Kidney epithelial cell (primary cell): ENCODE data around the gene ANKRD61. TPM values are rescaled to one million over a fixed set of nuclear protein-coding genes. Genes with fewer than 3 reads are reported as not detected.
"Not testable (repeated sequence)": the region's sequence is repeated elsewhere in the genome, so short reads cannot be mapped to it uniquely, and the experiment has no call there.

ENCODE experiments used
- DNase-seq: peaks from one replicate; pipeline ENCODE4 v3.0.0-alpha.2; 2010; ENCODE audit warnings: low read depth
- H3K27me3 ChIP-seq: 2 replicates; pipeline ENCODE4 v1.6.0; 2011; ENCODE audit warnings: low read length; ENCODE audit not compliant: control insufficient read depth, insufficient read depth
- H3K36me3 ChIP-seq: 2 replicates; pipeline ENCODE4 v1.5.1; 2011; ENCODE audit warnings: low read length; ENCODE audit not compliant: control insufficient read depth, insufficient read depth
- H3K4me3 ChIP-seq: 2 replicates; pipeline ENCODE4 v1.5.1; 2011; ENCODE audit warnings: low read depth, mild to moderate bottlenecking, control low read depth, low read length
- total RNA-seq: library from RNA; depleted of rRNA; stranded (reverse); fragments of >200 nt; gene quantifications from 2 replicates; pipeline ENCODE4 v1.2.3, GENCODE V29; 2015
- TF ChIP-seq, protein P1 (sequence below): IDR thresholded peaks from 2 replicates; pipeline ENCODE4 v1.5.1; 2011; ENCODE audit warnings: mild to moderate bottlenecking, moderate library complexity, low read length, control low read depth, inconsistent platforms; ENCODE audit not compliant: insufficient read depth, poor library complexity, severe bottlenecking

ANKRD61 gene
- total RNA-seq, 1 donor from 2014 or later = not detected

GRCh38 chr7:6074612-6075380, 43.6 kb downstream of the ANKRD61 start:
- Histone ChIP-seq H3K36me3 (no peaks in the 10 kb centered on the region), H3K27me3 (no peaks in the 10 kb centered on the region), H3K4me3 (no peak overlapping the region)
- TF ChIP-seq, protein P1, sequence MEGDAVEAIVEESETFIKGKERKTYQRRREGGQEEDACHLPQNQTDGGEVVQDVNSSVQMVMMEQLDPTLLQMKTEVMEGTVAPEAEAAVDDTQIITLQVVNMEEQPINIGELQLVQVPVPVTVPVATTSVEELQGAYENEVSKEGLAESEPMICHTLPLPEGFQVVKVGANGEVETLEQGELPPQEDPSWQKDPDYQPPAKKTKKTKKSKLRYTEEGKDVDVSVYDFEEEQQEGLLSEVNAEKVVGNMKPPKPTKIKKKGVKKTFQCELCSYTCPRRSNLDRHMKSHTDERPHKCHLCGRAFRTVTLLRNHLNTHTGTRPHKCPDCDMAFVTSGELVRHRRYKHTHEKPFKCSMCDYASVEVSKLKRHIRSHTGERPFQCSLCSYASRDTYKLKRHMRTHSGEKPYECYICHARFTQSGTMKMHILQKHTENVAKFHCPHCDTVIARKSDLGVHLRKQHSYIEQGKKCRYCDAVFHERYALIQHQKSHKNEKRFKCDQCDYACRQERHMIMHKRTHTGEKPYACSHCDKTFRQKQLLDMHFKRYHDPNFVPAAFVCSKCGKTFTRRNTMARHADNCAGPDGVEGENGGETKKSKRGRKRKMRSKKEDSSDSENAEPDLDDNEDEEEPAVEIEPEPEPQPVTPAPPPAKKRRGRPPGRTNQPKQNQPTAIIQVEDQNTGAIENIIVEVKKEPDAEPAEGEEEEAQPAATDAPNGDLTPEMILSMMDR = no peak
- DNase-seq = no peak

DNA sequence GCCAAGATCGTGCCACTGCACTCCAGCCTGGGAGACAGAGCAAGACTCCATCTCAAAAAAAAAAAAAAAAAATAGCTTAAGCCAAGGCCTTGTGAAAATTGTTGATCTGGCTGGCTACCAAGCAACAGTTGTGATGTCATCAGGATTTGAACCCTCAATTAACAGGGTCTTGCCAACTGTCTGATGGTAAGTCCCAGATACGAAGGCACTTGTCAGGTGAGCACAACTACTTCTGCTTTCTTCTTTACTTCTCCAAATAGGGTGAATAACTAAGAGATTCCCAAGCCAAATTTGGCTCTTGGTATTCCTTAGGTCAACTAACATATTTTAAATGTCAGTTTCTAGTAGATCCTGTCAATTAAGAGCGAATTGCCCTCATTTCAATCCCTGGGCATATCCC, 47.4 kb downstream of the ANKRD61 start:
- no peak for DNase-seq
- Histone ChIP-seq H3K27me3 (no peaks in the 10 kb centered on the region), H3K4me3 (no peak overlapping the region), H3K36me3 (no peaks in the 10 kb centered on the region)
- TF ChIP-seq, protein P1 = no peak

- not testable (repeated sequence) for DNase-seq, H3K4me3 ChIP-seq, H3K36me3 ChIP-seq, H3K27me3 ChIP-seq
Measured at GRCh38 chr7:6083047-6083446, 51.9 kb downstream of the ANKRD61 start.

Other genes with a start within 250 kb of the ANKRD61 start
- gene RNF216, start 249.7 kb upstream of the ANKRD61 start, total RNA-seq = 38.9 and 39.9 TPM in 2 replicates
- not detected in 2 replicates for gene OCM, start 150.6 kb upstream of the ANKRD61 start, total RNA-seq
- 90.7 and 91.1 TPM in 2 replicates for gene CCZ1, start 132.6 kb upstream of the ANKRD61 start, total RNA-seq
- 0.21 TPM in 1 of 2 replicates, not detected in the other for gene RSPH10B, start 60.7 kb upstream of the ANKRD61 start, total RNA-seq
- 19.7 and 22.6 TPM in 2 replicates for gene PMS2, start 22.3 kb upstream of the ANKRD61 start, total RNA-seq
- gene AIMP2, start 22.1 kb upstream of the ANKRD61 start, total RNA-seq = 84.9 and 103 TPM in 2 replicates
- 191 and 268 TPM in 2 replicates for gene EIF2AK1, start 27.8 kb downstream of the ANKRD61 start, total RNA-seq
- 9.0 and 10.4 TPM in 2 replicates for gene USP42, start 73.6 kb downstream of the ANKRD61 start, total RNA-seq
- gene CYTH3, start 241.2 kb downstream of the ANKRD61 start, total RNA-seq = 24.9 and 44.8 TPM in 2 replicates